ACHN (cell line): ENCODE data around the gene MYO1D.

Experiments used
- DNase-seq: peaks from one replicate; pipeline ENCODE4 v3.0.0-alpha.2; 2015
- in situ Hi-C: cut with HindIII; loops from 2 replicates; pipeline ENCODE4 v1.10.0; 2017; ENCODE audit warnings: low sequenced_read_pairs, low pct_ligation_motif_present, low pct_unique_long_range_greater_than_20kb

Gene MYO1D

GRCh38 chr17:32593003-32593402, 283.9 kb downstream of the MYO1D start:
- DNase-seq = no peak
- in situ Hi-C loops = no loop called here

GRCh38 chr17:32591405-32591804, 285.5 kb downstream of the MYO1D start:
- DNase-seq = no peak
- in situ Hi-C loops = no loop called here

GRCh38 chr17:32590974-32591373, 285.9 kb downstream of the MYO1D start:
- in situ Hi-C loops = no loop called here
- no peak for DNase-seq

GRCh38 chr17:32588982-32589381, 287.9 kb downstream of the MYO1D start:
- DNase-seq = no peak
- in situ Hi-C loops = no loop called here

GRCh38 chr17:32588135-32588534, 288.8 kb downstream of the MYO1D start:
- in situ Hi-C loops = no loop called here
- DNase-seq = no peak

GRCh38 chr17:32586666-32587065, 290.3 kb downstream of the MYO1D start:
- in situ Hi-C loops = no loop called here
- peak; percentile 14 for DNase-seq

- DNase-seq = no peak
- in situ Hi-C loops = no loop called here
These were observed 292.1 kb downstream of the MYO1D start for GRCh38 chr17:32584792-32585191.

GRCh38 chr17:32583053-32583452, 293.9 kb downstream of the MYO1D start:
- no peak for DNase-seq
- in situ Hi-C loops = no loop called here

- in situ Hi-C loops = no loop called here
- DNase-seq = no peak
These were observed 301.1 kb downstream of the MYO1D start for GRCh38 chr17:32575852-32576251.

- in situ Hi-C loops = no loop called here
- DNase-seq = no peak
These were observed 306.9 kb downstream of the MYO1D start for GRCh38 chr17:32570081-32570396.

- DNase-seq = no peak
- in situ Hi-C loops = no loop called here
These were observed 307.5 kb downstream of the MYO1D start for GRCh38 chr17:32569171-32570080.

- in situ Hi-C loops = no loop called here
- DNase-seq = no peak
These were observed 308.2 kb downstream of the MYO1D start for GRCh38 chr17:32568705-32569104.

- in situ Hi-C loops = no loop called here
- no peak for DNase-seq
These were observed 309.4 kb downstream of the MYO1D start for GRCh38 chr17:32567511-32567910.

GRCh38 chr17:32567086-32567485, 309.8 kb downstream of the MYO1D start:
- no peak for DNase-seq
- in situ Hi-C loops = no loop called here

- no peak for DNase-seq
- in situ Hi-C loops = no loop called here
These were observed 310.6 kb downstream of the MYO1D start for GRCh38 chr17:32566303-32566702.

GRCh38 chr17:32565401-32565800, 311.5 kb downstream of the MYO1D start:
- no peak for DNase-seq
- in situ Hi-C loops = no loop called here

- in situ Hi-C loops = no loop called here
- DNase-seq = no peak
These were observed 312.6 kb downstream of the MYO1D start for GRCh38 chr17:32564325-32564724.

- in situ Hi-C loops = no loop called here
These were observed 313.3 kb downstream of the MYO1D start for GRCh38 chr17:32563583-32563982.

GRCh38 chr17:32558997-32559650, 317.8 kb downstream of the MYO1D start:
- in situ Hi-C loops = no loop called here
- DNase-seq = no peak

More at GRCh38 chr17:32563583-32563982, 313.3 kb downstream of the MYO1D start:
- no peak for DNase-seq

- in situ Hi-C loops = no loop called here
- DNase-seq = no peak
These were observed 318.5 kb downstream of the MYO1D start for GRCh38 chr17:32558326-32558955.
